Choroid plexus epithelial cell (primary cell): ENCODE data around the gene LYPD6B.

ENCODE experiments used
- DNase-seq: peaks from one replicate; pipeline ENCODE4 v3.0.0-alpha.2; 2010; ENCODE audit warnings: low read depth
- H3K4me3 ChIP-seq: 2 replicates; pipeline ENCODE4 v1.5.1; 2011; ENCODE audit warnings: low read depth, mild to moderate bottlenecking, control low read depth, low read length, moderate library complexity
- TF ChIP-seq, protein P1 (sequence below): conservative IDR thresholded peaks from 2 replicates; pipeline ENCODE4 v1.5.1; 2011; ENCODE audit warnings: low read depth, mild to moderate bottlenecking, control low read depth, inconsistent platforms, low read length, moderate library complexity

The LYPD6B gene

DNA sequence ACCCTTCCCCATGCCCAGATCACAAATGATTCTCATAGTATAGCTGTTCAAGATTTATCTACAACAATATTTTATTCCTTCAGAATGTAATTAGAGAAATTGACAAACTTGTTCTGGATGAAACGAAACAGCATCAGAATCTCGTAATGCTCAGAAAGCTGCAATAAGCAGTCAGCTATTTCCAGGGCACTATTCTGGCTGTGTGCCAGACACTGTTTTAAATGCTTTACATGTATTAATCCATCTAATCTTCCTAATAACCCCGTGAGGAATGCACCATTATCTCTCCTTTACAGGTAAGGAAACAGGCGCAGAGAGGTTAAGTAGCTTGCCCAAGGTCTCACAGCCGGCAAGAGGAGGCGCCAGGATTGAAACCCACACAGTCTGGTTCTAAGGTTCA is 10.1 kb upstream of the LYPD6B start:
- TF ChIP-seq, protein P1, sequence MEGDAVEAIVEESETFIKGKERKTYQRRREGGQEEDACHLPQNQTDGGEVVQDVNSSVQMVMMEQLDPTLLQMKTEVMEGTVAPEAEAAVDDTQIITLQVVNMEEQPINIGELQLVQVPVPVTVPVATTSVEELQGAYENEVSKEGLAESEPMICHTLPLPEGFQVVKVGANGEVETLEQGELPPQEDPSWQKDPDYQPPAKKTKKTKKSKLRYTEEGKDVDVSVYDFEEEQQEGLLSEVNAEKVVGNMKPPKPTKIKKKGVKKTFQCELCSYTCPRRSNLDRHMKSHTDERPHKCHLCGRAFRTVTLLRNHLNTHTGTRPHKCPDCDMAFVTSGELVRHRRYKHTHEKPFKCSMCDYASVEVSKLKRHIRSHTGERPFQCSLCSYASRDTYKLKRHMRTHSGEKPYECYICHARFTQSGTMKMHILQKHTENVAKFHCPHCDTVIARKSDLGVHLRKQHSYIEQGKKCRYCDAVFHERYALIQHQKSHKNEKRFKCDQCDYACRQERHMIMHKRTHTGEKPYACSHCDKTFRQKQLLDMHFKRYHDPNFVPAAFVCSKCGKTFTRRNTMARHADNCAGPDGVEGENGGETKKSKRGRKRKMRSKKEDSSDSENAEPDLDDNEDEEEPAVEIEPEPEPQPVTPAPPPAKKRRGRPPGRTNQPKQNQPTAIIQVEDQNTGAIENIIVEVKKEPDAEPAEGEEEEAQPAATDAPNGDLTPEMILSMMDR: no peak
- no peak overlapping the region for H3K4me3 ChIP-seq
- DNase-seq: no peak

DNA sequence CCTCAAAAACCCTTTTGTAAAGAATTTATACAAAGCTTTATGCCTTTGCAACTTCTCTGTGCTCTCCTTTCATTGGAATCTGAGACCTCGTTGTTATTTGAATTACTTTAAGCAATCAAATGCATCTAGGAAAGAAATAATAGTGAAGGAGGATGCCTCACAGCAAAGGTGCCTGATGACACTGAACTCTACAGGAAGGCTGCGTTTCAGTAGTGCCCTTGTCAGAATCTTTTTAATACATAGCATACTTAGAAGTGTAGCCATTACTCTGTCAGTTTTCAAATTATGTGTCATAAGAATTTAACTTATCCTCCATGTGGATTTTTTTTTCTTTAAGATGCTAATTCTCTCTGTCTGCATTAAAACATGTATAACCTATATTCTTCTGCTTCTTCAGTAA is 9.6 kb upstream of the LYPD6B start:
- no peak overlapping the region for H3K4me3 ChIP-seq
- TF ChIP-seq, protein P1: no peak
- no peak for DNase-seq

DNA sequence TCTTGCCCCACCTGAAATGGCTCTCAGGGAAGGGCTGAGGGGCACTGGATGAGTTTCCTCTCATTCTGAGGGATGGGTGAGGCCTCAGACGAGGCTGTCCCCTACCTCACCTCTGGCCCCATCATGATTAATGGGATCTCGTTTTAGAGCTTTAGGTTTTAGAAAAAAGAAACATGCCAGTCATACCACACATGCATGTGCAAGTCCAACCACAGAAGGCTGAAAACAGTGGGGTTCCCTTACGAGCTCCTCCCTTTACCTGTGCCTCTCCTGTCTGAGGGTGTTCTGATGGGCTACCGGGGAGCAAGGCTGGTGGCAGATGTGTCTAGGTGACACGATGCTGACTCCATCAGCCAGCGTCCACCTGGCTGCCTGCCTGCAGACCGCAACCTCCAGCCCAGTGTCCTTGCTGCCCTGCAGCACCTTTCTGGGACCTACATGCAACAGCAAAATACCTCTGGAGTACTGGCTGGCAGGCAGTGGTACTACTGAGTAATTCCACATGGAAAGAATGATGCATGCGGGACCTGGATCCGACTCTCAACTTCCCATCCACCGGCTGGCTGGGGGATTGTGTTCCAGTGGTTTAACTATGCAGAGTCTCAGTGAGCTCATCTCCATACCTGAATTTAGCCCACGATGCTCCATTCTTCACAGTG is 9.1 kb upstream of the LYPD6B start:
- DNase-seq: no peak
- H3K4me3 ChIP-seq: no peak overlapping the region
- TF ChIP-seq, protein P1: no peak

DNA sequence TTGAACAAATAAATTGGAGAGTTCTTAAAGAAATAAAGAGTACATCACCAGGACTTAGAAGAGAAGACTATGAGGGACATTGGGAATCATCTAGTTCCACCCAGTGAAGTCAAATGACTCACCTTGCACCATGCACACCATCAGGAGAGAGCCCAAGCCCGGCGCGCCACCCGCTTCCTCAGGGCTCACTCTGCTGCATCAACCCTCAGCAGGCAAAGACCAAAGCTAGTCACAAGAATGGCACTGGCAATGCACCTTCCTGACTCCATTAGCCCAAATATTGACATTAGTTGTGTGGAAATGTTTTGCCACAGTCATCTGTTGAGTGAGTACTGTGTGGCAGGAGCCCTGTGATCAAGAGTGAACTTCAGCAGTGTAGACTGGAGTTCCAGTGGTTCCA is 7.1 kb upstream of the LYPD6B start:
- H3K4me3 ChIP-seq: no peak overlapping the region
- no peak for DNase-seq
- TF ChIP-seq, protein P1: no peak

DNA sequence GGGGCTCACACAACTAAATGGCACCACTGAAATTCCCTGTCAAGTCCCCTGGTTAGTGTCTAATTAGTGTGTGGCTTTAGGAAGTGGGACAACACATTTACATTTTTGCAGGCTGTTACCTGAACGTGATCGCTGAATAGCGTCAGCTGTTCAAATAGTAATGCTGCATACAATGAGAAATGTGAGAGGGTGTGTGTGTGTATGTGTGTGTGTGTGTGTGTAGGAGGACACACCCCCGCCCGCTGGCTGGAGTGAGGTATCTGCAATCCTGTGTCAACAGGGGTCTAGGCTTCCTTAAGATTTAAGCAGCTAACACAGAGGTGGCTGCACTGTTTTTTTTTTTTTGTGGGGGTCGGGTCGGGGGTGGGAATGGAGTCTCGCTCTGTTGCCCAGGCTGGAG is 4.8 kb upstream of the LYPD6B start:
- H3K4me3 ChIP-seq: no peak overlapping the region
- TF ChIP-seq, protein P1: no peak
- no peak for DNase-seq

DNA sequence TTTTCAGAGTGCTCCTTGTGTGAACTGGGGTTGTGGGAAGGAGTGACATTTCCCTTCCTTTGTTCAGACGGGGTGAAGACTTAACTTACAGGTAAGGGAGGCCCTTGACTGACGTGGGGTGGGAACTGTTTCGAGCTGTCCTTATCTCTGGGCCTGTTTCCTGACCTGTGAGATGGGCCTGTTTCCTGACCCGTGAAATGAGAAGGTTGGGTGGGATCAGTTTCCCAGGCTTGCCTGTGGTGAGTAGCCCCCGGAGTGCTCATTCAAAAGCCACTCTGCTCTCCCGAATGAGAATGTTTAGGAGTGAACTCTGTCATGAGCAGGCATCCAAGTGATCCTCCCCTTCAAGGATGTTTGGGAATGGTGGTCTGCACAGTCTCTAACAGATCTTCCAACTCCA is 4.1 kb upstream of the LYPD6B start:
- TF ChIP-seq, protein P1: no peak
- DNase-seq: no peak
- no peak overlapping the region for H3K4me3 ChIP-seq
